H9 (cell line): ENCODE measurements around the gene ARMC12. TPM values are rescaled to one million over a fixed set of nuclear protein-coding genes. Genes with fewer than 3 reads are reported as not detected.
A peak's percentile ranks its signal among the peaks of the same experiment; 100 is the strongest.

Experiments used
- DNase-seq: peaks from one replicate; pipeline ENCODE4 v3.0.0-alpha.2; 2017
- H2AFZ ChIP-seq: one replicate; pipeline ENCODE4 v1.6.1; 2013; ENCODE audit warnings: mild to moderate bottlenecking, low read length, control low read depth, moderate library complexity
- H2AK5ac ChIP-seq: 2 replicates; pipeline ENCODE4 v1.6.1; 2013; ENCODE audit warnings: low read length, control low read depth, mixed read lengths; ENCODE audit not compliant: insufficient read length
- H2BK120ac ChIP-seq: one replicate; pipeline ENCODE4 v1.6.1; 2013; ENCODE audit warnings: low read depth, mild to moderate bottlenecking, low read length, control low read depth, inconsistent platforms; ENCODE audit not compliant: poor library complexity, severe bottlenecking
- H2BK12ac ChIP-seq: 2 replicates; pipeline ENCODE4 v1.6.1; 2013; ENCODE audit warnings: low read length, control low read depth, mixed read lengths, low read depth; ENCODE audit not compliant: insufficient read length
- H2BK15ac ChIP-seq: 2 replicates; pipeline ENCODE4 v1.6.1; 2013; ENCODE audit warnings: low read depth, low read length, control low read depth
- H2BK20ac ChIP-seq: one replicate; pipeline ENCODE4 v1.6.1; 2013; ENCODE audit warnings: low read depth, mild to moderate bottlenecking, low read length, control low read depth, inconsistent platforms; ENCODE audit not compliant: poor library complexity, severe bottlenecking
- H2BK5ac ChIP-seq: 2 replicates; pipeline ENCODE4 v1.6.1; 2013; ENCODE audit warnings: low read length, control low read depth, mixed read lengths; ENCODE audit not compliant: insufficient read length
- H3K14ac ChIP-seq: 2 replicates; pipeline ENCODE4 v1.6.1; 2013; ENCODE audit warnings: low read length, control low read depth; ENCODE audit not compliant: insufficient read depth
- H3K18ac ChIP-seq: 2 replicates; pipeline ENCODE4 v1.6.1; 2013; ENCODE audit warnings: low read depth, mild to moderate bottlenecking, mixed read lengths, low read length, control low read depth; ENCODE audit not compliant: insufficient read length
- H3K23ac ChIP-seq: 2 replicates; pipeline ENCODE4 v1.6.1; 2013; ENCODE audit warnings: low read length, control low read depth, mixed read lengths, low read depth; ENCODE audit not compliant: insufficient read length
- H3K23me2 ChIP-seq: 2 replicates; pipeline ENCODE4 v1.6.1; 2013; ENCODE audit warnings: low read depth, mild to moderate bottlenecking, mixed read lengths, low read length, control low read depth; ENCODE audit not compliant: insufficient read length, poor library complexity, severe bottlenecking
- H3K27ac ChIP-seq: 2 replicates; pipeline ENCODE4 v1.5.1; 2013; ENCODE audit warnings: low read length, control low read depth, mixed read lengths, low read depth; ENCODE audit not compliant: insufficient read length
- H3K27me3 ChIP-seq: 2 replicates; pipeline ENCODE4 v1.6.1; 2013; ENCODE audit warnings: low read length, control low read depth, inconsistent platforms; ENCODE audit not compliant: insufficient read depth
- H3K4ac ChIP-seq: 2 replicates; pipeline ENCODE4 v1.6.1; 2013; ENCODE audit warnings: low read depth, mild to moderate bottlenecking, control low read depth, inconsistent platforms, low read length, moderate library complexity
- H3K4me1 ChIP-seq: 2 replicates; pipeline ENCODE4 v1.6.1; 2013; ENCODE audit warnings: low read length, control low read depth, inconsistent platforms; ENCODE audit not compliant: insufficient read depth
- H3K4me2 ChIP-seq: 2 replicates; pipeline ENCODE4 v1.6.1; 2013; ENCODE audit warnings: low read length, control low read depth, mixed read lengths; ENCODE audit not compliant: insufficient read length, insufficient read depth
- H3K56ac ChIP-seq: 2 replicates; pipeline ENCODE4 v1.6.1; 2013; ENCODE audit warnings: low read depth, mild to moderate bottlenecking, mixed read lengths, low read length, control low read depth; ENCODE audit not compliant: insufficient read length
- H3K79me1 ChIP-seq: 2 replicates; pipeline ENCODE4 v1.6.1; 2013; ENCODE audit warnings: low read depth, mild to moderate bottlenecking, moderate library complexity, low read length, control low read depth, inconsistent platforms; ENCODE audit not compliant: insufficient read depth, poor library complexity, severe bottlenecking
- H3K79me2 ChIP-seq: 2 replicates; pipeline ENCODE4 v1.6.1; 2013; ENCODE audit warnings: low read length, control low read depth, inconsistent platforms; ENCODE audit not compliant: insufficient read depth
- H3K9ac ChIP-seq: 2 replicates; pipeline ENCODE4 v1.6.1; 2013; ENCODE audit warnings: low read length, control low read depth, mixed read lengths; ENCODE audit not compliant: insufficient read length; ENCODE audit errors: extremely low read depth
- H3K9me3 ChIP-seq: one replicate; pipeline ENCODE4 v1.6.1; 2013; ENCODE audit warnings: low read depth, low read length, inconsistent platforms; ENCODE audit not compliant: control insufficient read depth
- H3T11ph ChIP-seq: one replicate; pipeline ENCODE4 v1.6.1; 2013; ENCODE audit warnings: mild to moderate bottlenecking, low read length, control low read depth, inconsistent platforms
- H4K20me1 ChIP-seq: one replicate; pipeline ENCODE4 v1.6.1; 2013; ENCODE audit not compliant: control insufficient read depth, insufficient read length, insufficient read depth
- H4K5ac ChIP-seq: 2 replicates; pipeline ENCODE4 v1.6.1; 2013; ENCODE audit warnings: low read depth, mild to moderate bottlenecking, mixed read lengths, low read length, control low read depth; ENCODE audit not compliant: insufficient read length
- H4K8ac ChIP-seq: replicated peaks from 2 replicates; pipeline ENCODE4 v1.6.1; 2013; ENCODE audit warnings: low read length, control low read depth, mixed read lengths, low read depth; ENCODE audit not compliant: insufficient read length
- H4K91ac ChIP-seq: 2 replicates; pipeline ENCODE4 v1.6.1; 2013; ENCODE audit warnings: low read depth, mild to moderate bottlenecking, moderate library complexity, mixed read lengths, low read length, control low read depth; ENCODE audit not compliant: insufficient read length
- H3K27ac Mint-ChIP-seq, 3 experiments: 2 replicates in 2 of 3; 3 replicates in 1 of 3; pipeline ENCODE4 v1.8.0; 2020 to 2021; ENCODE audit warnings: mixed read lengths in 3 of 3, mild to moderate bottlenecking in 1 of 3, moderate library complexity in 1 of 3
- H3K27me3 Mint-ChIP-seq: 2 replicates; pipeline ENCODE4 v1.8.0; 2021; ENCODE audit warnings: low read depth, mild to moderate bottlenecking, moderate library complexity, mixed read lengths
- H3K36me3 Mint-ChIP-seq, 3 experiments: 2 replicates in 2 of 3; 3 replicates in 1 of 3; pipeline ENCODE4 v1.8.0; 2020 to 2021; ENCODE audit warnings: low read depth in 3 of 3, mixed read lengths in 3 of 3; ENCODE audit not compliant: insufficient read depth in 1 of 3
- H3K4me1 Mint-ChIP-seq, 2 experiments: 2 replicates each; pipeline ENCODE4 v1.8.0; 2020; ENCODE audit warnings: mixed read lengths in 2 of 2
- H3K4me3 Mint-ChIP-seq, 2 experiments: 2 replicates in 1 of 2; 3 replicates in 1 of 2; pipeline ENCODE4 v1.8.0; 2020 to 2021; ENCODE audit warnings: mild to moderate bottlenecking in 2 of 2, mixed read lengths in 2 of 2, moderate library complexity in 1 of 2
- H3K9me3 Mint-ChIP-seq, 2 experiments: 2 replicates in 1 of 2; 3 replicates in 1 of 2; pipeline ENCODE4 v1.8.0; 2020; ENCODE audit warnings: mild to moderate bottlenecking in 2 of 2, mixed read lengths in 2 of 2, moderate library complexity in 1 of 2
- WGBS: extraction: QIAGEN DNeasy Blood & Tissue Kit; methylation state at CpG from one replicate; pipeline ENCODE4 v1.1.7; 2013; ENCODE audit warnings: missing lambda C conversion rate, low lambda C conversion rate, mixed read lengths; ENCODE audit not compliant: insufficient read length; ENCODE audit errors: extremely low coverage; 5-methylcytosine and 5-hydroxymethylcytosine counted together
- total RNA-seq: library from RNA; stranded (reverse); gene quantifications from 2 replicates; pipeline ENCODE4 v1.2.1, GENCODE V29; 2021
- TF ChIP-seq, protein P1 (sequence below): fragments of 200-600 bp; sonication (generic); conservative IDR thresholded peaks from 3 replicates; pipeline ENCODE4 v1.8.0; 2021; ENCODE audit warnings: antibody characterized with exemption, mild to moderate bottlenecking

ARMC12 gene
- total RNA-seq, 1 experiment from 2014 or later, result 1.7 TPM

DNA sequence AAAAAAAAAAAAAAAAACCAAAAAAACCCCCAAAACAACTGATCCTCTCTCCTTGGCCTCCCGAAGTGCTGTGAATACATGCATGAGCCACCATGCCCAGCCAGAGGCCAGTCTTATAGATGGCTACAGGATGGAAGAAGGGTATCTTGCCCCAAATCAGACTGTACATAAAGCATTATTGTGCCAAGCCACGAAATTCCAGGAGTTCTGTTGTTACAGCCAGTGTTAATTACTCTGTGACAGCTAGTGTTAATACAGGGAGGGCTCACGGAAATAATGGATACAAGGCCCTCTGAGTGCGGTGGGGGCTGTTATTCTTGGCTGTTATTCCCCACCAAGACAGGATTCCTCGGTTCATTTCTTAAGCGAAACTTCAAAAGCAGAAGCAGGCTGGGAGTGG lies 38.2 kb downstream of the ARMC12 start:
- no peaks in the 10 kb centered on the region for H3K79me2 ChIP-seq
- WGBS, result no CpG with 5 or more reads among the region's 6 CpGs
- Mint-ChIP-seq H3K4me3 (peak overlapping the region in 1 of 2 experiments; percentile 46; a peak in 1 of 5 replicates), H3K27ac (no peak overlapping the region), H3K9me3 (no peaks in the 10 kb centered on the region), H3K4me1 (peaks cover 21 to 24% of the 10 kb centered on the region in 2 experiments), H3K36me3 (no peaks in the 10 kb centered on the region; a peak in 1 of 7 replicates), H3K27me3 (peaks cover 23% of the 10 kb centered on the region)
- TF ChIP-seq, protein P1, sequence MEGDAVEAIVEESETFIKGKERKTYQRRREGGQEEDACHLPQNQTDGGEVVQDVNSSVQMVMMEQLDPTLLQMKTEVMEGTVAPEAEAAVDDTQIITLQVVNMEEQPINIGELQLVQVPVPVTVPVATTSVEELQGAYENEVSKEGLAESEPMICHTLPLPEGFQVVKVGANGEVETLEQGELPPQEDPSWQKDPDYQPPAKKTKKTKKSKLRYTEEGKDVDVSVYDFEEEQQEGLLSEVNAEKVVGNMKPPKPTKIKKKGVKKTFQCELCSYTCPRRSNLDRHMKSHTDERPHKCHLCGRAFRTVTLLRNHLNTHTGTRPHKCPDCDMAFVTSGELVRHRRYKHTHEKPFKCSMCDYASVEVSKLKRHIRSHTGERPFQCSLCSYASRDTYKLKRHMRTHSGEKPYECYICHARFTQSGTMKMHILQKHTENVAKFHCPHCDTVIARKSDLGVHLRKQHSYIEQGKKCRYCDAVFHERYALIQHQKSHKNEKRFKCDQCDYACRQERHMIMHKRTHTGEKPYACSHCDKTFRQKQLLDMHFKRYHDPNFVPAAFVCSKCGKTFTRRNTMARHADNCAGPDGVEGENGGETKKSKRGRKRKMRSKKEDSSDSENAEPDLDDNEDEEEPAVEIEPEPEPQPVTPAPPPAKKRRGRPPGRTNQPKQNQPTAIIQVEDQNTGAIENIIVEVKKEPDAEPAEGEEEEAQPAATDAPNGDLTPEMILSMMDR, result no peak
- no peak overlapping the region for H3K9ac ChIP-seq
- H2BK5ac ChIP-seq, result no peak overlapping the region
- no peak overlapping the region for H3K4me2 ChIP-seq
- no peak overlapping the region for H4K8ac ChIP-seq
- no peak overlapping the region for H2BK20ac ChIP-seq
- H2AK5ac ChIP-seq, result no peak overlapping the region
- peaks cover 3% of the 10 kb centered on the region for H3K23me2 ChIP-seq
- no peak overlapping the region for H2BK120ac ChIP-seq
- no peak overlapping the region for H3K23ac ChIP-seq
- H3K4me1 ChIP-seq, result no peaks in the 10 kb centered on the region
- H3K9me3 ChIP-seq, result no peaks in the 10 kb centered on the region
- H4K20me1 ChIP-seq, result no peaks in the 10 kb centered on the region
- H3K79me1 ChIP-seq, result no peaks in the 10 kb centered on the region
- no peak overlapping the region for H3T11ph ChIP-seq
- no peak overlapping the region for H2BK12ac ChIP-seq
- no peak overlapping the region for H3K4ac ChIP-seq
- no peak overlapping the region for H3K56ac ChIP-seq
- H2AFZ ChIP-seq, result no peak overlapping the region
- no peak overlapping the region for H3K27ac ChIP-seq
- no peak overlapping the region for H4K91ac ChIP-seq
- no peak overlapping the region for H4K5ac ChIP-seq
- no peaks in the 10 kb centered on the region for H3K27me3 ChIP-seq
- H3K14ac ChIP-seq, result no peak overlapping the region
- no peak for DNase-seq
- no peak overlapping the region for H2BK15ac ChIP-seq
- H3K18ac ChIP-seq, result no peak overlapping the region
